NCI-H2196 (cell line): Measurements from ENCODE around the gene CACNA1G.
A peak's percentile ranks its signal among the peaks of the same experiment; 100 is the strongest.

Experiments
- DNase-seq: peaks from one replicate; lab custom pipeline; 2025; ENCODE audit not compliant: unreplicated experiment; lab: John Stamatoyannopoulos, UW

The CACNA1G gene

GRCh38 chr17:50642722-50643656 is 82.5 kb downstream of the CACNA1G start:
- DNase-seq = no peak

GRCh38 chr17:50645748-50646682 is 85.5 kb downstream of the CACNA1G start:
- DNase-seq = no peak

- no peak for DNase-seq
These were observed 86.7 kb downstream of the CACNA1G start for GRCh38 chr17:50647187-50647586.

- no peak for DNase-seq
These were observed 88.8 kb downstream of the CACNA1G start for GRCh38 chr17:50649042-50649908.

GRCh38 chr17:50651661-50652060 is 91.1 kb downstream of the CACNA1G start:
- no peak for DNase-seq

GRCh38 chr17:50653738-50654137 is 93.2 kb downstream of the CACNA1G start:
- DNase-seq = no peak

GRCh38 chr17:50656509-50656908 is 96.0 kb downstream of the CACNA1G start:
- DNase-seq = no peak

- DNase-seq = no peak
These were observed 96.5 kb downstream of the CACNA1G start for GRCh38 chr17:50657054-50657453.

- DNase-seq = no peak
These were observed 97.1 kb downstream of the CACNA1G start for GRCh38 chr17:50657627-50658026.

GRCh38 chr17:50658616-50659015 is 98.1 kb downstream of the CACNA1G start:
- no peak for DNase-seq

GRCh38 chr17:50659179-50659578 is 98.7 kb downstream of the CACNA1G start:
- no peak for DNase-seq

- DNase-seq = peak; percentile 80
These were observed 99.7 kb downstream of the CACNA1G start for GRCh38 chr17:50660042-50660886.

GRCh38 chr17:50660887-50661345 is 100.4 kb downstream of the CACNA1G start:
- no peak for DNase-seq

GRCh38 chr17:50661348-50661747 is 100.8 kb downstream of the CACNA1G start:
- no peak for DNase-seq

GRCh38 chr17:50661795-50662391 is 101.4 kb downstream of the CACNA1G start:
- peak; percentile 71 for DNase-seq

- DNase-seq = no peak
These were observed 102.2 kb downstream of the CACNA1G start for GRCh38 chr17:50662632-50663225.

- DNase-seq = no peak
These were observed 103.4 kb downstream of the CACNA1G start for GRCh38 chr17:50663812-50664374.

- DNase-seq = no peak
These were observed 104.4 kb downstream of the CACNA1G start for GRCh38 chr17:50664788-50665458.
